MM.1S (cell line): ENCODE results near the gene GLCCI1.
A peak's percentile ranks its signal among the peaks of the same experiment; 100 is the strongest.

Source experiments
- EZH2 ChIP-seq: fragments of 300-600 bp; sonication (generic); optimal IDR thresholded peaks from 2 replicates; pipeline ENCODE3; 2017; ENCODE audit warnings: low read depth, mild to moderate bottlenecking, antibody characterized with exemption, low read length, mixed read lengths
- EZH2phosphoT487 ChIP-seq: fragments of 300-600 bp; sonication (generic); IDR thresholded peaks from 2 replicates; pipeline ENCODE4 v1.6.1; 2018; ENCODE audit warnings: antibody characterized with exemption, low read length
- TF ChIP-seq, protein P1 (sequence below): fragments of 300-600 bp; sonication (generic); IDR thresholded peaks from 2 replicates; pipeline ENCODE4 v1.5.1; 2016; ENCODE audit warnings: antibody characterized with exemption, low read length, mixed read lengths

DNA sequence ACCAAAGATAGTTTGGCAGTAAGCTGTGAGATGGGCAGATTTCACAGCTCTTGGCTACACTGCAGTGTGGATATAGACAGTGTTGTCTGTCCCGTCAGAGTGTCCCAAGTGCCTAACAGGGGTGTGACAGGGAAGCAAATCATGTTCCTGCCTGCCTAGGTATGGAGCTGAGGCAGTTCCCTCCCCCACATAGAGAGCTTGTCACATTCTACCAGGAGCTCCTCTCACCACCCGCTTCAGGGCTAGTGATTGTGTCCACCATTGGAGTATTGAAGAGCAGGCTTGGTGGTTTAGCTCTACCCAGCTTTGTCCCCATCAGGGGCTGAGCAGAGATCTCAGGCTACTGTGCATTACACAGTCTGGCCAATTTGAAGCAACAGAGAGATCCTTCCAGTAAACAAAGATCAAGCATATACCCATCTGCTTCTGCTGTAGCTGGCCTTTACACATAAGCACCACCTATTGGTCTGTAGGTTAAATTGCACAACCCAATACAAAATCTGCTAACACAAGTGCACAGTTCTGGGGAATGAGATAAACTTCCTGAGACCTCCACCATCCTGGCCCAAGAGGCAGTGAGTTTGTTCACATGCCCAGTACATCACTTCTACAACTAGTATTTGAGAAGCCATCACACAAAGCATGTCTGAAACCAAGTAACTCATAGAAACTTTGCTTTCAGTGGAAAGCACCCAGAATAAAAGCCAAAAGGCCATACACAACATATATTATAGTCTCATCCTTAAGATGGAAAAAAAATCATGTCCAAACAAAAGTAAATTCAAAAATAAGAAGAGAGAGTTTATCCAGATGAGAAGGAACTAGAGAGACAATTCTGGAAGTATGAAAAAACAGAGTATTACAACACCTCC lies 67.3 kb downstream of the GLCCI1 start:
- TF ChIP-seq EZH2 (no peak), EZH2phosphoT487 (no peak)
- TF ChIP-seq, protein P1, sequence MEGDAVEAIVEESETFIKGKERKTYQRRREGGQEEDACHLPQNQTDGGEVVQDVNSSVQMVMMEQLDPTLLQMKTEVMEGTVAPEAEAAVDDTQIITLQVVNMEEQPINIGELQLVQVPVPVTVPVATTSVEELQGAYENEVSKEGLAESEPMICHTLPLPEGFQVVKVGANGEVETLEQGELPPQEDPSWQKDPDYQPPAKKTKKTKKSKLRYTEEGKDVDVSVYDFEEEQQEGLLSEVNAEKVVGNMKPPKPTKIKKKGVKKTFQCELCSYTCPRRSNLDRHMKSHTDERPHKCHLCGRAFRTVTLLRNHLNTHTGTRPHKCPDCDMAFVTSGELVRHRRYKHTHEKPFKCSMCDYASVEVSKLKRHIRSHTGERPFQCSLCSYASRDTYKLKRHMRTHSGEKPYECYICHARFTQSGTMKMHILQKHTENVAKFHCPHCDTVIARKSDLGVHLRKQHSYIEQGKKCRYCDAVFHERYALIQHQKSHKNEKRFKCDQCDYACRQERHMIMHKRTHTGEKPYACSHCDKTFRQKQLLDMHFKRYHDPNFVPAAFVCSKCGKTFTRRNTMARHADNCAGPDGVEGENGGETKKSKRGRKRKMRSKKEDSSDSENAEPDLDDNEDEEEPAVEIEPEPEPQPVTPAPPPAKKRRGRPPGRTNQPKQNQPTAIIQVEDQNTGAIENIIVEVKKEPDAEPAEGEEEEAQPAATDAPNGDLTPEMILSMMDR, result peak; percentile 76
